ENCODE data around the gene INF2.

- no peak for TF ChIP-seq CTCF (IDR thresholded peaks at IDR 0.05)
- TF ChIP-seq EZH2 (IDR thresholded peaks at IDR 0.05): no peak
- TF ChIP-seq EZH2phosphoT487 (IDR thresholded peaks at IDR 0.05): no peak
Measured at GRCh38 chr14:104752735-104753527, 63.5 kb downstream of the INF2 start, which contains the start of gene SIVA1.

Measured in neural progenitor cell (in vitro differentiated cells).